NCI-H2107 treated with DMSO at 0.1 percent for 48 hours (cell line): ENCODE measurements around the gene PSME1.
A peak's percentile ranks its signal among the peaks of the same experiment; 100 is the strongest.

ENCODE experiments used
- DNase-seq: peaks from one replicate; lab custom pipeline; 2025; ENCODE audit not compliant: unreplicated experiment; lab: John Stamatoyannopoulos, UW

Gene PSME1

DNA sequence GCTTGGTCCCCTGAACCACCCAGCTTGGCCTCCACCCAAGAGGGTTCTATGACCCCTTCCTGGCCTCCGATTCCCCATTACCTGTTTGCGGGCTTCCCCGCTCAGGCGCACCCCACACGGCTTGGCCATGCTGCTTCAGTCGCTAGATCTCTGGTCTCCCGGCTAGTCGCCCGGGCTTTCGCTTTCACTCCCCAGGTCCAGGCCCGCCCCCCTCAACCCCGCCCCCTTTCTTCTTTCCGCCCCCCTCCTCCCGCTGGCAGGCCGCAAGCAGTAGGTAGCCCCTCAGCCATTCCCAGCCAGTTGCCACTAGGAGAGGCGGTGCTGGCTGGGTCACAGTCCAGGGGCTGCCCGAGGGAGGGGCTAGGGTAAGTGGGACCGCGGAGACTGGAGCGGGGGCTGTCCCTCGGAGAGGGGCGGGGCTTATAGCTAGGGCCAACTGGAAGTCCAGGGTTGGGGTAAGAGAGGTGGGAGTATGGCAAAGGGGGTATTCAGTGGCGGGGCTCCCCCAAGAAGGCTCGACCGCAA, 10.5 kb downstream of the PSME1 start, which contains the start of gene PSME2:
TSS of gene PSME2 (minus strand) at position 158 of the 525 bp plus-strand sequence. CDS start at position 129, 29 bp downstream.
- peak; percentile 97 for DNase-seq

DNA sequence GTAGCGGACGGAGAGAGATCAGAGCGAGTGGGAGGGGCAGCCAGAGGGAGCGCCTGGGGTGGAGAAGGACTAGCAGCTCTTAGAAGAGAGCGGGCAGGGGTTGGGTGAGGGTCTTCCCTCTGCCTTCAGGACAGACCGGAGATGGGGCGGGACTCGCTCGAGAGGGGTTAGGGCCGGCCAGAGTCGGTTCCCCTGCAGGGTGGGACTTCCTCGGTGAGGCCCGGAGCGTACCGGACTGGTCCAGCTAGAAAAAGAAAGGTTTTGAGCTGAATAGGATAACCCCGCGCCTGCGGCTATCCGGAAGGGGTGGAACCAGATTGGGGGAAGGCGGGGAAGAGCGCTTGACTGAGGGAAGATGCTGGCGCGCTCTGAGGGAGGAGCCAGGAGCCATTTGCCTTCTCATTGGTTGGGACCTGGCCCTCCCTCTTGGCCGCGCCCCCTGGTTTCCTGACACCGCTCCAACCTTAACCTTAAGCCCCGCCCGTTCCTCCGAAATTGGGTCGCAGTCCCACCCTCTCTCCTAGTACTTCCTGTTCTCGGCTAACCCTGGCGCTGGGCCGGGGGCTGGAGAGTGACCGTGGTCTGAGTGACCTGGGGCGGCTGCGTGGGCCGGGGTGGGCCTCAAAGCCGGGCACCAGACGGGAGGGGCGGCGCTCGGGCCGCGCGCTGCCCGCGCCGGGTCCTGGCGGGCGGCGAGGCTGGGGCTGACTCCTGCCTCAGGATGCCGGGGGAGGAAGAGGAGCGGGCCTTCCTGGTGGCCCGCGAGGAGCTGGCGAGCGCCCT, 11.2 kb downstream of the PSME1 start, which contains the start of gene RNF31:
TSS of gene RNF31 (plus strand) at position 521 of the 783 bp plus-strand sequence. CDS start at position 722, 201 bp downstream.
- peak; percentile 99 for DNase-seq

DNA sequence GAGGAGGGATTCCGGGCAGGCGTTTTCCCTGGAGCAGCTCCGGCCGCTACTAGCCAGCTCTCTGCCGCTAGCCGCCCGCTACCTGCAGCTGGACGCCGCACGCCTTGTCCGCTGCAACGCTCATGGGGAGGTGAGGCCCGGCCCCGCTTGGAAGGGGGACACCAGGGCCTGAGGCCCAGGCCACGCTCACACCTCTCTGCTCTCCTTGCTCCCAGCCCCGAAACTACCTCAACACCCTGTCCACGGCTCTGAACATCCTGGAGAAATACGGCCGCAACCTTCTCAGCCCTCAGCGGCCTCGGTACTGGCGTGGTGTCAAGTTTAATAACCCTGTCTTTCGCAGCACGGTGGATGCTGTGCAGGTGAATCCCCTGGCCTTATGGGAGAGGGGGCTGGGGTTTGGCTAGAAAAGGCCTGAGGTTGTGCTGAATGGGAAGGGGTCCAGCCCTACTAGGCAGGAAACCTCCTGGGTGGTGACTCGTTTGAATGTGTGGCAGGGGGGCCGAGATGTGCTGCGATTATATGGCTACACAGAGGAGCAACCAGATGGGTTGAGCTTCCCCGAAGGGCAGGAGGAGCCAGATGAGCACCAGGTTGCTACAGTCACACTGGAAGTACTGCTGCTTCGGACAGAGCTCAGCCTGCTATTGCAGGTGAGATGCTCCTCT, 11.9 kb downstream of the PSME1 start:
- no peak for DNase-seq

DNA sequence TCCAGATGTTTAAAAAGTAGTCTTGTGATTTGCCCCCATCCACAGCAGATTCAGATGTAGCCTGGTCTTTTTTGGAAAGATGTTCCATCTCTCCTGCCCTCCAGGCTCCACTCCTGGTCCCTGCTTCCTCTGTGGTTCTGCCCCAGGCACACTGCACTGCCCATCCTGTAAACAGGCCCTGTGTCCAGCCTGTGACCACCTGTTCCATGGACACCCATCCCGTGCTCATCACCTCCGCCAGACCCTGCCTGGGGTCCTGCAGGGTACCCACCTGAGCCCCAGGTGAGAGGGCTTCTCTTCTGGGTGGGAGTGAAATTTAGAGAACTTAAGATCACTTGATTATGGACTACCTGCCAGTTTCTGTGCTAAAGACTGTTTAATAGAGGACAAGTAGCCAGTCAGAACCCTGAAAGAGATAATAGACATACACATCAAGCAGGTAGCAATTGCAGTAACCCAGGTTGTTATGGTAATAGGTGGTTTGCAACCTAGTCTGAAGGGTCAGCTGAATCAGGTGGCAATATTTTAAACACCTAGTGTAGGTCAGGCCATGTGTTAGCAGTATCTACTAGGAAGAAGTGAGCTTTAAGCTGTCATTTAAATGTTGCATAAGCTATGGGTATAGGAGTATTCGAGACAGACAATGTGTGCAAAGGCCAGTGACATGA, 13.4 kb downstream of the PSME1 start:
- no peak for DNase-seq

DNA sequence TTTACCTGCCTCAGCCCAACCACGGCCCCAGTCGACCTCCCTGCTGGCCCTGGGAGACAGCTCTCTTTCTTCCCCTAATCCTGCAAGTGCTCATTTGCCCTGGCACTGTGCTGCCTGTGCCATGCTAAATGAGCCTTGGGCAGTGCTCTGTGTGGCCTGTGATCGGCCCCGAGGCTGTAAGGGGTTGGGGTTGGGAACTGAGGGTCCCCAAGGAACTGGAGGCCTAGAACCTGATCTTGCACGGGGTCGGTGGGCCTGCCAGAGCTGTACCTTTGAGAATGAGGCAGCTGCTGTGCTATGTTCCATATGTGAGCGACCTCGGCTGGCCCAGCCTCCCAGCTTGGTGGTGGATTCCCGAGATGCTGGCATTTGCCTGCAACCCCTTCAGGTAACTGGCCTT, 14.1 kb downstream of the PSME1 start:
- no peak for DNase-seq

DNA sequence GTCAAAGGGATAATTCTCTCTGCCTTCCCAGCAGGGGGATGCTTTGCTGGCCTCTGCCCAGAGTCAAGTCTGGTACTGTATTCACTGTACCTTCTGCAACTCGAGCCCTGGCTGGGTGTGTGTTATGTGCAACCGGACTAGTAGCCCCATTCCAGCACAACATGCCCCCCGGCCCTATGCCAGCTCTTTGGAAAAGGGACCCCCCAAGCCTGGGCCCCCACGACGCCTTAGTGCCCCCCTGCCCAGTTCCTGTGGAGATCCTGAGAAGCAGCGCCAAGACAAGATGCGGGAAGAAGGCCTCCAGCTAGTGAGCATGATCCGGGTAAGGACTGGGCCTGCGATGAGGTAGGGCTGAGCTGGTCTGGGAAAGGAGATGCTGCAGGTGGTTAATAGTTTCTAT, 14.6 kb downstream of the PSME1 start:
- no peak for DNase-seq

DNA sequence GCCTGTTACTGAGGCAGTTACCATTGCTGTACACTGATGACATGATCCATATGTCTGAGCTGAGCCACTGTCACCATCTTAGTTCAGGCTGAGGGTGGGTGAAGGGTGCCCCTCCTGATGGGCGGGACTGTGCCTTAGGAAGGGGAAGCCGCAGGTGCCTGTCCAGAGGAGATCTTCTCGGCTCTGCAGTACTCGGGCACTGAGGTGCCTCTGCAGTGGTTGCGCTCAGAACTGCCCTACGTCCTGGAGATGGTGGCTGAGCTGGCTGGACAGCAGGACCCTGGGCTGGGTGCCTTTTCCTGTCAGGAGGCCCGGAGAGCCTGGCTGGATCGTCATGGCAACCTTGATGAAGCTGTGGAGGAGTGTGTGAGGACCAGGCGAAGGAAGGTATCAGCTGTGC, 15.0 kb downstream of the PSME1 start:
- no peak for DNase-seq

DNA sequence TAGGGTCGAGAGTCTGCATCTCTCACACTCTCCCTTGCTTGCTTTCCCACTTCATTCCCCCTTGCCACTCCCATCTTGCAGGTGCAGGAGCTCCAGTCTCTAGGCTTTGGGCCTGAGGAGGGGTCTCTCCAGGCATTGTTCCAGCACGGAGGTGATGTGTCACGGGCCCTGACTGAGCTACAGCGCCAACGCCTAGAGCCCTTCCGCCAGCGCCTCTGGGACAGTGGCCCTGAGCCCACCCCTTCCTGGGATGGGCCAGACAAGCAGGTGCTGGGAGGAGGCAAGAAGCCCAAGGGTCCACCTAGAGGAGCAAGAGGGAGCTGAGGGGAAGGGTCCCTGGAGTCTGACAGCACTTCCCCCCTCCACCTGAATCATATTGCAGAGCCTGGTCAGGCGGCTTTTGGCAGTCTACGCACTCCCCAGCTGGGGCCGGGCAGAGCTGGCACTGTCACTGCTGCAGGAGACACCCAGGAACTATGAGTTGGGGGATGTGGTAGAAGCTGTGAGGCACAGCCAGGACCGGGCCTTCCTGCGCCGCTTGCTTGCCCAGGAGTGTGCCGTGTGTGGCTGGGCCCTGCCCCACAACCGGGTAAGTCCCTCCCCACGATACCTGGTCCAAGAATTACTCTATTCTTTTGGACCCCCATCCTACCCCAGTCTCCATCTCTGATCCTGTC, 15.5 kb downstream of the PSME1 start:
- no peak for DNase-seq

DNA sequence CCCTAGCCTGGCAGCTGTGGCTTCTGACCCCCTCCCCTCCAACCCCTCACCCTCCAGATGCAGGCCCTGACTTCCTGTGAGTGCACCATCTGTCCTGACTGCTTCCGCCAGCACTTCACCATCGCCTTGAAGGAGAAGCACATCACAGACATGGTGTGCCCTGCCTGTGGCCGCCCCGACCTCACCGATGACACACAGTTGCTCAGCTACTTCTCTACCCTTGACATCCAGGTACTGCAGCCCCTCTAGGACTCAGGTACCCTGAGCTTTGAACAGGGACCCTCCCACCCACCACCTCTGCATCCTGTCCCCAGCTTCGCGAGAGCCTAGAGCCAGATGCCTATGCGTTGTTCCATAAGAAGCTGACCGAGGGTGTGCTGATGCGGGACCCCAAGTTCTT, 19.1 kb downstream of the PSME1 start:
- no peak for DNase-seq

DNA sequence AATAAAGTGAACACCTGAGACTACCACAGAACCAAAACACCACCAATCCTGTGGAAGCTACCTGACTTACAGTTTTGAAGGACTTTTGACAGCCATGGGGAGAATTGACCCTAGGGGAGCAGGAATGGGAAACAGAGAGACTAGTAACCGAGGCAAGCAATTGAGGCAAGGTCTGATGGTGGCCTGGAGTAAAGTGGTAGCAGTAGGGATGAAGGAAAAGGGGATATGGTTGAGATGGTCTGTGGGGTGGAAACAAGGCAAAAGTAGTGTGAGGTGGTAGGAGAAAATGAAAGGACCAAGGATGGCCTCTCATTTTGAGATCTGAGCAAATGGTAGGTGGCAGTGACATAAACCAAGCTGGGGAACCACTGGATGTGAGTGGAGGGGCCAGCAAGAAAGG, 20.8 kb downstream of the PSME1 start:
- no peak for DNase-seq

DNA sequence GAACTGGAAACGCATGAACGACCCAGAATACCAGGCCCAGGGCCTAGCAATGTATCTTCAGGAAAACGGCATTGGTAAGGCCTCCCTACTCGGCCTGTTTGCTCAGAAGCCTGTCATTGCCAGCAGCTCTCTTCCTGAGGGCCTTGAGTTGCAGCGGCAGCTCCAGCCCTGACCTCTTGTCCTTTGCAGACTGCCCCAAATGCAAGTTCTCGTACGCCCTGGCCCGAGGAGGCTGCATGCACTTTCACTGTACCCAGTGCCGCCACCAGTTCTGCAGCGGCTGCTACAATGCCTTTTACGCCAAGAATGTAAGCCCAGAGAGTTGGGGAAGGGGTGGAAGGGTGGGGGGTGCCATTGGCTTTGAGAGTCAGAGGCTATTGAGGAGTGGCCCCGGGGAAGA, 21.3 kb downstream of the PSME1 start:
- no peak for DNase-seq

DNA sequence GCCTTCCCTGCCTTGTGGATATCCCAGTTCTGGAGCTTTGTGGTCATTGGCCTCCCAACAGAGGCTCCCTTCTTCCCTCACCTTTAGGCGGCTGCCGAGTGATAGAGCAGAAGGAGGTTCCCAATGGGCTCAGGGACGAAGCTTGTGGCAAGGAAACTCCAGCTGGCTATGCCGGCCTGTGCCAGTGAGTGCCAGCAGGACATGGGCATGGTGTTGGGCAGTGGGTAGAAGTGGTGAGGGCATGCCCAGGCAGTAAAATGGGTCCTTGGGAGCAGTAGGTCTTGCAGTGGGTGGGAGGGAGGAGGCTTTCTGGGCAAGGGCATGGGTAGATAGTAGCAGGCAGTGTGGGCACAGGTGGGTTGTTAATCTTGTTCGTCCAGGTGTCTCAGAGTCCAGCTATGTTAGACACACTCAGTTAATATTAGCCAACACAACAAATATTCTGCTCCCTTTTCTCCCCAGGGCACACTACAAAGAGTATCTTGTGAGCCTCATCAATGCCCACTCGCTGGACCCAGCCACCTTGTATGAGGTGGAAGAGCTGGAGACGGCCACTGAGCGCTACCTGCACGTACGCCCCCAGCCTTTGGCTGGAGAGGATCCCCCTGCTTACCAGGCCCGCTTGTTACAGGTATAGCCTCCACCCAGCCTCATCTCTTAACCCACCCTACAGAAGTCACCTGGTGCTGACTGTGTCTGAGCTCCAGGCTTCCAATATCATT, 23.9 kb downstream of the PSME1 start:
- no peak for DNase-seq

DNA sequence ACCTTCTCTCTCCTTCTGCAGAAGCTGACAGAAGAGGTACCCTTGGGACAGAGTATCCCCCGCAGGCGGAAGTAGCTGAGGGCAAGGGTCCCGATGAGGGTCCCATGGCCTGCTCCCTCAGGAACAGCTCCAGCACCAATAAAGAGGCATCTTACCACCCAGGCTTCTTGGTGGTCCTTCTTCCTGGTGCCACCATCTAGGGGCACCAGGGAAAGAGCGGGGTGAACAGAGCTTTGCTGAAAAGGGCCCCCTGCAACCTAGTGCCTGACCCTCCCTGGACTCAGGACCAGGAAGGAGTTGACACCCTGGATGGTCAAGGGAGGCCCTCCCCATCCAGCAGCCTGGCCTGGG, 24.5 kb downstream of the PSME1 start:
- no peak for DNase-seq

DNA sequence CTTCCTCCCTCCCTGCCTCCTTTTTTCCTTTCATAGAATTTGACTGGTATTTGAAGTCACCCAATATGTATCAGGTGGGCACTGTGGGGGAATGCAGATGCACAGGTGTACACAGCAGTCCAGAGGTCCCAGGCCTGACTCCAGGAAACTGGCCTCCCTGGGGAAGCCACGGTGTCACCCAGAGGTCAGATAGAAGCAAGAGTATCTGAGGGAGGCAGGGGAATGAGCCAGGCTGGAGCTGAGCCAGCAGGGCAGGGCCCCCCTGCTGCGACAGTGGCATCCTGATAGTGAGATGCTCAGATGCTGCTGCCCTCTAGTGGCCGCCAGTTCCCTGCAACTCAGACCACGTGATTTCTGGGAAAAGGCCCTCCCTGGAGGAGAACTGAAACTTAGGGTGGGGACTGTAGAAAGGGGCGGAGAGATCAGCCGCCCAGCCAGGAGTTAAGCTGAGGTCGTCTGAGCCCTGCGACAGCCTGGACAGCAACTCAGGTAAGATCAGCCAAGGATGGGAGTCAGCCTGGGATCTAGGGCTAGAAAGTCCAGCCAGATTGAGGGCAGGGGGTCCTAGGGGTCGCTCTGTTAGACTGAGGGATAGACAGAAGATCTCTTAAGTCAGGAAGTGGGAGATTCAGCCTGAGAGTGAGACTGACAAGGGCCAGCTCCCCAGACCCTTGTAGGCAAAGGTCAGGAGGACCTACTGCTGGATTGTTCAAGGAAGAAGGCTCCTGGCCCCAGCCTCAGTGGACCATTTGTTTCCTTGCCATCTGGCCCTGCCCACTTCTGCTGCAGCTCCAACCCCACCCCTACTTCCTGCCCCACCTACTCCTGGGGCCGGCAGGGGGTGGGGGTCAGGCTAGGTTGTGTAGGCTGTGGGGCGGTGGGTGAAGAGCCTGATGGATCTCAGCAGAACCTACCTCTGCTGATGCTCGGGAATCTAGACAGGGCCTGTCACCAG, 25.1 kb downstream of the PSME1 start, which contains the start of gene IRF9:
TSS of gene IRF9 (plus strand) at position 416 of the 955 bp plus-strand sequence. CDS start 880 bp downstream, outside the sequence.
- DNase-seq: peak; percentile 96

DNA sequence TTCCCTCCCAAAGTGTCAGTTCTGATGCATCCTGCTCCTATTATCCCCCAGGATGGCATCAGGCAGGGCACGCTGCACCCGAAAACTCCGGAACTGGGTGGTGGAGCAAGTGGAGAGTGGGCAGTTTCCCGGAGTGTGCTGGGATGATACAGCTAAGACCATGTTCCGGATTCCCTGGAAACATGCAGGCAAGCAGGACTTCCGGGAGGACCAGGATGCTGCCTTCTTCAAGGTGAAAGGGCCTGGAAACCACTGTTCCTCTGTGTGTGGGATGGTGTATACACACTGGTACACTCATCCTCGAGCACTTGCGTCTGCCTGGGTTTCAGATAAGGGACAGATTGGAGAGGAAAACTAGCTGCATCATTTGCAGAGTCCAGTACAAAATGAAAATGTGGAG, 26.1 kb downstream of the PSME1 start:
- DNase-seq: no peak

DNA sequence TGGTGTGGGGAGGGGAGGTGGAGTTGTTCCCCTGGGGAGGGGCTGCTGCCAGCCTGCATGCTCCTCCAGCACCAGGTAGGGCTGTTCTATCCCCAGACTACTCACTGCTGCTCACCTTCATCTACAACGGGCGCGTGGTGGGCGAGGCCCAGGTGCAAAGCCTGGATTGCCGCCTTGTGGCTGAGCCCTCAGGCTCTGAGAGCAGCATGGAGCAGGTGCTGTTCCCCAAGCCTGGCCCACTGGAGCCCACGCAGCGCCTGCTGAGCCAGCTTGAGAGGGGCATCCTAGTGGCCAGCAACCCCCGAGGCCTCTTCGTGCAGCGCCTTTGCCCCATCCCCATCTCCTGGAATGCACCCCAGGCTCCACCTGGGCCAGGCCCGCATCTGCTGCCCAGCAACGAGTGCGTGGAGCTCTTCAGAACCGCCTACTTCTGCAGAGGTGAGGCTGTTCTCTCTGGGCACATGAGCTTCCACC, 28.6 kb downstream of the PSME1 start:
- no peak for DNase-seq

DNA sequence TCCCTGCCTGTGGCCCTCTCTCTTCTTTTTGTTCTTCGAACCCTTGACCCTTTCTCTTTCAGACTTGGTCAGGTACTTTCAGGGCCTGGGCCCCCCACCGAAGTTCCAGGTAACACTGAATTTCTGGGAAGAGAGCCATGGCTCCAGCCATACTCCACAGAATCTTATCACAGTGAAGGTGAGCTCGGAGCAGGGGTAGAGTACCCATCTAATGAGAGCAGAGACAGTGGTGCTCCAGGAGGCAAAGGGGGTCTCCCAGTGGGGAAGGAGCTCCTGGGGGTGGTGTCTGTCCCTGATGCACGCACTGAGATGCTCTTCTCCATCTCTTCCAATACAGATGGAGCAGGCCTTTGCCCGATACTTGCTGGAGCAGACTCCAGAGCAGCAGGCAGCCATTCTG, 29.8 kb downstream of the PSME1 start:
- DNase-seq: no peak

DNA sequence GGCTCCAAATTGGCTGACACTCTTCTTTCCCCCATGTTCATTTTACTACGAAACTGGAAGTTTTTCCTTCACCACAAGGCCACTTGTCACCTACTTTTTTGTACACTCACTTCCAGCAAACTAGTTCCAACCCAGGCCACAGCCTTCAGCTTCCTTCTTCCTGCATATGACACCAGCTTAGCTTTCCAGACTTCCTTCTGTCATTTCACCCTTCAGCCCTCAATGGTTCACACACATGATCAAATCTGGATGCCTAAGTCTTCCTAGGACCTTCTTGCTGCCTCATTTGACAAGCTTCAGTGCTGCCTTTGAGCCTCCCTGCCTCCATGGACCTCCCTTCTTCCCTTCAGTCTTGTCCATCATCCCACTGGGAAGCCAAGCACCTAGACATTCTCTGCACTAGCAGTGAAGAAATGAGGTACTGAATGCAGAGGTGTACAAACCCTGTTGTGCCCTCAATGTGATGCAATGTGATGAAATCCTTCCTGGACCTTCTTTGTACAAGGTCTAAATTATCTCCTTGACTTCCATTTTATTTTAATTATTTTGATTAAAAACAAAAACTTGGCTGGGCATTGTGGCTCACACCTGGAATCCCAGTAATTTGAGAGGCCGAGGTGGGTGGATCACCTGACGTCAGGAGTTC, 31.6 kb downstream of the PSME1 start:
- DNase-seq: no peak
